Erythroblast (primary cell): ENCODE measurements around the gene IFNA5.

Source experiments
- DNase-seq, 2 experiments: peaks; one replicate each; lab custom pipeline; 2025; lab: John Stamatoyannopoulos, UW
- GATA1 ChIP-seq: IDR thresholded peaks from 2 replicates; pipeline ENCODE4 v1.6.1; 2011; ENCODE audit warnings: low read depth, mild to moderate bottlenecking, control low read depth, low read length, moderate library complexity
- POLR2A ChIP-seq: IDR thresholded peaks from 2 replicates; pipeline ENCODE4 v1.6.1; 2011; ENCODE audit warnings: mild to moderate bottlenecking, low read length

IFNA5 gene

DNA sequence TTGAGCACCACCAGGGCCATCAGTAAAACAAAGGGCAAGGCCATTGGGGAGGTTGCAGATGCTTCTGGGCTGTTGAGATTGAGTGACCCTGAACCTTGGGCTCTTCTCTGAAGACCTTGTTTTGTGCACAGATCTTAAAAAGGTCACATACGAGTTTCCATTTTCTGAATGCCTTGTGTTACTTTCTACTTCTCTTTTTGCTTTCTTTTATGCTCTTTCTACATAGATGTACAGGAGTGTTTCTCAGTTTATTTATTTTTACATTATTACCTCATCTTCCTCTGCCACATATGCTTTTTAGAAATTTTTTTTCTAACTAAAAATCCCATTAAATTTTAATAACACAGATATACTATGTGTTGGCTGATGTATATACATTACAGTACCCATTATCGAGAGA lies at the start of gene IFNA5:
Gene IFNA5 (minus strand): TSS at position 101 of the 400 bp plus-strand sequence. CDS start 57 bp downstream, at position 44.
- no peak for DNase-seq
- no peak for TF ChIP-seq GATA1
- TF ChIP-seq POLR2A, result no peak

DNA sequence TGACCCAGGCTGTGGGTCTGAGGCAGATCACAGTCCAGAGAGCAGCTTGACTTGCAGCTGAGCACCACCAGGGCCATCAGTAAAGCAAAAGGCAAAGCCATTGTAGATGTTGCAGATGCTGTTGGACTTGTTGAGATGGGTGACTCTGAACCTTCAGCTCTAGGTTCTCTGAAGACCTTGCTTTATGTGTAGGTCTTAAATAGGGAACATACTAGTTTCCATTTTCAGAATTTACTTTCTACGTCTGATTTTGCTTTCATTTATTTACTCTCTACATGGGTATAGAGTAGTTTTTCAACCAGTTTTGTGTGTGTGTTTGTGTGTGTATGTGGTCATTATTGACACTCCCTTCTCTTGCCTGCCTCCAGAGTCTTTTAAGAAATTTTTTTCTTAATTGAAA lies 45.7 kb upstream of the IFNA5 start, which contains the start of gene IFNA6:
Gene IFNA6 (minus strand): TSS at position 101 of the 400 bp plus-strand sequence. CDS start 0 bp downstream, at position 101.
- DNase-seq, result no peak
- TF ChIP-seq GATA1 (no peak), POLR2A (no peak)

DNA sequence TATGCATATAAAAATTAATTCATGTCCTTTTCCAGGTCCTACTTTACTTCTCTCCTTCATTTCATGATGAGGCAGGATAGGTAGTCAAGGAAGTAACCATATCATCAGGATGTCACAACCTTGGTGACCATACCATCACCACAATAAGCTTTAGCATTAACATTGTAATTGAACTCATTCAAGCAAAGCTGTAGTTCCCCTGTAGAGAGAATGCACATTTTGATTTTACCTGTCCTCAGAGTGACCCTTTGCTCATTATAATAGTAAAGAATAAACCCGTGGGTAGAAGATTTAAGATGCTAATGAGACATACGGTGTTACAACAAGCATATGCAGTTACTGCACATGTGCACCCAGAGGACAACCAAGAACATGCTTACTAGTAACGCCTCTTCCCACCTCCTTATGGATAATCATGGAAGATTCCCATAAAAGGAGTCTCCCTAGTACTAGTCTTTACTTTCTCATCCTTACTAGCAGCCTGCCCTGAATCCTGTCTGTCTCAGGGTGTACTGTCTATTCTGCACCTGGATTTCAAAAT lies 43.4 kb upstream of the IFNA5 start:
- TF ChIP-seq POLR2A, result no peak
- TF ChIP-seq GATA1, result no peak
- DNase-seq, result no peak

DNA sequence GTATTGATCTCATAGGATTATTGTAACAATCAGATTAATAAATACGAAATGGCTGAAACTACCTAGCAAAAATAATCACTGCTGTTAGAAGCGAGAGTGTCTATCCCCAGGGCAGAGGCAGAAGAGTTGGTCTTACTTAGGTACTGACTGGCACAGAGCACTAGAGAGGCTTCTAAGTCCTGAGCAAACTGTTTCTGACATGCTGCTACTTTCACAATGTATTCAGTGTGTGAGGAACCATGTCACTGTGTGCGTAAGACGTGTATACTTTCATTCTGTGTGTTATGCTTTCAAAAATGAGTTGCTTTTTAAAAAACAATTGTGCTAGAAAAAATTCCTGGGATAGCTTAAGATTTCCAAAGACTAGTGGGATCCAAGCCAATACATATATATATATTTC lies 35.6 kb upstream of the IFNA5 start:
- DNase-seq, result no peak
- no peak for TF ChIP-seq GATA1
- no peak for TF ChIP-seq POLR2A

DNA sequence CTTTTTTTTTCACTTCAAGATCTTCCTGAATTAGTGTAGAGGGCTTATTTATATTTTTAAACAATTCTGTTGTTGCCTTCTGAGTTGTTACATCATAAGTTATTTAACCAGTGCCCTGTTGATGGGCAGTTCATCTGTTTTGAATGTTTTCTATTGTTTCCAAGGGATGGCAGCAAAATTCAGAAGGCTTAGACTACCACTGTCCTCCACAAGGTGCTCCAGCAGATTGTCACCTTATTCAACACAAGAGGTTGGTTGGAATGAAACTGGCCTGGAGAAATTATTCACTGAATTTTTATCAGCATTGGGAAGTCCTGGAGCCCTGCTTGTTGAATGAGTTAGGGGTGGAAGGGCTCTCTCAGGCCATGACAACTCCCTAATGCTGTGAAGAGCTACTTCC lies 31.3 kb upstream of the IFNA5 start:
- DNase-seq, result no peak
- TF ChIP-seq POLR2A, result no peak
- no peak for TF ChIP-seq GATA1

DNA sequence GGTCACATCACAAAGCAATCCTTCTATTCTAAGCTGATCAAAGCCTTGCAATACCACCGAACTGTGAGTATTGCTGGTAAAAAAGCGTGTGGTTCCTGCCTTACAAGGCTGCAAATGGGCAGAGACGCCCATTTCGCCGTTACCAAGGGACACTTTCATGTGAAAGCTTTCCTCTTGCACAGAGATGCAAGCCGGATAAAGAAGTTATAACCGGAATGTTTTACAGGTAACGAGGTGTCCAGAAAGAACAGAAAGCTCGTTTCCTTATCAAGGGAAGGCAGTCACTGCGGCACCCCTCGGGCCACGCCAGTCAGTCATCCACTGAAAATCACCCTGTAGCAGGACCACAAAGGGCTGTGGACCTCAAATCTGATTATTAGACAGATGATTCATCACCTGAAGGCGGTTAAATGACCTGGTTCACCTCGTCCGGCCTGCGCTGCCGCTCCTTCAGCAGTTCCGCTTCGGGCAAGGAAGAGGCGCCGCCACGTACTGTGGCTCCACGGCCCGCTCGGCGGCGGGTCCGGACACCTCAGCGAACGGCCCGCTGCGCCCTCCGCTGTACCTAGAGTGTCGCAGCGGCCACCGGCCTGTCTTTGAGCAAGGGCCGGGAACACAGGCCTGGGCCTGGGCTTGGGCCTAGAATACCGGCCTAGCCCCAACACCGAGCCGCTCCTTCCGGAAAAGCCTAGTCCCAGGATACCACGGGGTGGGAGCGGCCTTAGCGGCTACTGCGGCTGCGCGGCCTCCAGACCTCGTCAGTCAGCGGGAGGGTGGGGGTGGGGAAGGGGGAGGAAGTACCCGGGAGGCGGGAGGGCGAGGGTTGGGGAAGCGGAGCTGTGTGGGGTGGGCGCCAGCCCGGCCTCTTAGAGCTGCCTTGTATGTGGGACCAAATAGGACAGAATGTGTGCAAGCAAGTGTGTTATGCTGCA lies 29.9 kb upstream of the IFNA5 start, which contains the start of gene KLHL9:
Gene KLHL9 (minus strand): TSS at position 704 of the 932 bp plus-strand sequence. CDS start 545 bp downstream, at position 159.
- DNase-seq, result peak; percentile 92 to 94
- peak; percentile 76 for TF ChIP-seq POLR2A
- TF ChIP-seq GATA1, result no peak

DNA sequence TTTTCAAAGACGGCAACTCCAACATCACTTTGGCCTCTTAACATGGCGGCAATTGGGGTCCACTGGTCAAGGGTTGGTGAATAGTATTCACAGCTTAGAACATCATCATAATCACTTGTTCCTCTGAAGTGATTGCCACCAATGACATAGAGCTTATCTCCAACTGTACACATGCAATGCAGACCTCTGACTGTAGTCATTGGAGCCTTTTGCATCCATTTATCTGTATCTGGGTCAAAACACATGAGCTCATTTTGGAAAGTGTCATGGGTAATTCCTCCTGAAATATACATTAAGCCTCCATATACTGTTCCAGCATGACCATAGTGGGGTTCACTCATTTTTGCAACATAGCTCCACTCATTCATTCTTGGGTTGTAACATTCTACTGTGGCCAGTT lies 28.1 kb upstream of the IFNA5 start:
- DNase-seq, result peak; percentile 57 to 74
- no peak for TF ChIP-seq GATA1
- TF ChIP-seq POLR2A, result no peak

DNA sequence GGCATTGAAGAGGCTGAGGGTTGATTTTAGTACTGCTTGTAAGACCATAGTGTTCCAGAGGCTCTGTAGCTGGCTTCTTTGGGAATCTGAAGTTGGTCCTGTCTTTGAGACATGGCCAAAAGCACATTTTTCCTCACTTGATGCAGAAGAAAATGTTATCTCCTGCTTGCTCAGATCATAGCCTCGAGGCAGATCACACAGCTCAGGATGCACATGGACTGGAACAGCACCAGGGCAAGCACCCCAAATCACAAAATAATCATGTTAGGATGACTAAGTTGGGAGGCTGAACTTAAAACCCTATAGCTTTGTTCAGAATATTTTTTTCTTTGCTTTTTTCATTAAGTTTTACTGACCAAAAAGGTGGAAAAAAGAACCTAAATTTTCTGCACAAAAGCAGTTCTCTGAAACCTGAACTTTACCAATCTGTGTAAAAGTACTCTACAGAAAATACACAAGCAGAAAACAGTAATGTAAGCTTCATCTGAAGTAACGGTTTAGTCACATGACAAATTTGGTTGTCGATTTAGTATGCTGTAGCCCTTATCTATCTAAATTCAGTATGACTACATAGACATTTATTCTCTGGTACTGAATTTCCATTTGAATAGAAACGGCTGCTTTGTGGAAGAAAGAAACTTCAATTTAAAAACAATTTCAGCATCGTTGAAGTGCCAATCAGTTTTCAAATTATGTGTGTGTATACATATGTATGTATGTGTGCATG lies 26.7 kb upstream of the IFNA5 start:
- no peak for TF ChIP-seq GATA1
- no peak for TF ChIP-seq POLR2A

DNA sequence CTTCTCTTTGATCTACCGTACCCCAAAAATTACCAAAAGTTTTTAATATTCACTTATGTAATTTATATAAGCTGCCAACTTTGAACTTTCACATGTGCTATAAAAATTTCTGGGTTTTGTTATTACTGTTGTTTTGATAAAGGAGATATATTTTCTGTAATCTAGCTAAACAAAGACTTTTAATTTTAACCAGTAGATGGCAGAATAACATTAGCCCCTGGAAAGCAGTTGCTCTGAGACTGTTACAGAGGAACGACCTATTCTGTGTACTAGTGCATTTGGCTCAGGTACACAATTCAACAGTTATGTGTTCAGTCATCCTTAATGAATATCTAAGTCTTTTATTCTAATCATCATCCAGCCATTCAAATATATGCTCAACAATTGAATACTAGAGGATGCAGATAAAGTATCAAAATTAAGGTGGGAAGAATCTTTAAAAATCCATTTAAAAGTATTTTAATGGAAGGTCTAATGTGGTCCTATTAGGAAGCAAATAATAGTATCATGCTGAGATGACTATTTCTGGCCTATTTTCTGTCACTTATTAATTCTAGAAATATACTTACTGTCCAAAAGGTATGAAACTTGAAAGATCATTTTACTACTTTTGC lies 21.5 kb upstream of the IFNA5 start:
- DNase-seq, result peak; percentile 47 to 61
- TF ChIP-seq POLR2A, result no peak
- no peak for TF ChIP-seq GATA1

More for the DNA sequence above, 26.7 kb upstream of the IFNA5 start:
- DNase-seq, result no peak

DNA sequence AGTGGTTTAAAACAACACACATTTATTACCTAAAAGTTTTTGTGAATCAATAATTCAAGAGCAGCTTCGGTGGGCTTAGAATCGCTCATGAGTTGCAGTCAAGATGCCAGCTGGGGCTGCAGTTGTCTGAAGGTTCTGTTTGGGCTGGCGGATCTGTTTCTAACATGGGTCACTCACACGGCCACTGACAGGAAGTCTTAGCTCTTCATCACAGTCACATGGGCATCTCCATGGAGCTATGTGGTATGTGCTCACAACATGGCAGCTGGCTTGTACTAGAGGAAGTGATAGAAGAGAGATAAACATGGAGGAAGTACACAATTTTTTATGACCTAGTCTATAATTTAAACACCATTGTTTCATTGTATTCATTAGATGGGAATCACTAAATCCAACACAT lies 18.9 kb upstream of the IFNA5 start:
- TF ChIP-seq POLR2A, result no peak
- no peak for TF ChIP-seq GATA1
- DNase-seq, result no peak

DNA sequence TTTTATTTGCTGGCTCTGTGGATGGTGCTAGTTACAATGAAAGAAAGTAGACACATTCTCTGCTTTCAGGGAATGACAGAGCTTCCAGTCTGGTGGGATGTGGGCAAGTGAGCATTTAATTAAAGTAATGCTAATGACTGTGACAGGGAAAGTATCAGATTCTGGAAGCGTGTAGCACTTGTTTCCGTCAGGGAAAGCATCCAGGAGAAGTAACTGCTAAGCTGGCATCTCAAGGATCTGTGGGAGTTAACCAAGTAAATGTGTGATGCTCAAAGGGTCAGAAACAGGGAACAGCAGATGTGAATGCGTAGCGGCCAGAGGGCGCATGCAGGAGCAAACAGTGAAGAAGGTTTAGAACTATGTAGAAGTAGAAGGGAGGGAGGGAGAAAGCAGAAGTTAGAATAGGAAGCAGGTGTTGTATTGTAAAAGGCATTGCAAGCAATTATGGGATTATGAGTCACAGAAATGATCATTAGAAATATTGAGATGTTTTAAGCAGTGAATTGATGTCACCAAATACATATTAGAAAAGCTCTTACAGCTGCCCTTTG lies 17.9 kb upstream of the IFNA5 start:
- no peak for DNase-seq
- TF ChIP-seq GATA1 (no peak), POLR2A (no peak)

DNA sequence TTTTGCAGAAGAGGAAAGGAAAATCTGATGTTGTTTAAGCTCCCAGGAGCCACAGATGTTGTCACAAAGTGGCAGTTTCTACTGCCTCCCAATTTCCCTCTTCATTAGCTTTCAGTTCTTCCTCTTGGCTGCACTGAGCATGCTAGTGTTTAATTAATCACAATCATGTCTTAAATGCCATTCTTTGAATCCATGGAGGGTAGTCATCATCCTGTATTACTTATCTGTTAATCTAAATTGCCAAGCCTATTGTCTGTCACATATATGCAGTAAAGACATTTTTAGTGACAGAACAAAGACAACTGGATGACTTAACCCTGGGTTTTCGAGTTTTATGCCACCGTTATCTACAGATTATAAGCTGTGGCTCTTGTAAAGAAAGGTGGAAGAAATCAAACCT lies 15.4 kb upstream of the IFNA5 start:
- no peak for DNase-seq
- TF ChIP-seq POLR2A, result no peak
- no peak for TF ChIP-seq GATA1
